ENCODE measurements around the gene CPNE2.

Gene CPNE2

DNA sequence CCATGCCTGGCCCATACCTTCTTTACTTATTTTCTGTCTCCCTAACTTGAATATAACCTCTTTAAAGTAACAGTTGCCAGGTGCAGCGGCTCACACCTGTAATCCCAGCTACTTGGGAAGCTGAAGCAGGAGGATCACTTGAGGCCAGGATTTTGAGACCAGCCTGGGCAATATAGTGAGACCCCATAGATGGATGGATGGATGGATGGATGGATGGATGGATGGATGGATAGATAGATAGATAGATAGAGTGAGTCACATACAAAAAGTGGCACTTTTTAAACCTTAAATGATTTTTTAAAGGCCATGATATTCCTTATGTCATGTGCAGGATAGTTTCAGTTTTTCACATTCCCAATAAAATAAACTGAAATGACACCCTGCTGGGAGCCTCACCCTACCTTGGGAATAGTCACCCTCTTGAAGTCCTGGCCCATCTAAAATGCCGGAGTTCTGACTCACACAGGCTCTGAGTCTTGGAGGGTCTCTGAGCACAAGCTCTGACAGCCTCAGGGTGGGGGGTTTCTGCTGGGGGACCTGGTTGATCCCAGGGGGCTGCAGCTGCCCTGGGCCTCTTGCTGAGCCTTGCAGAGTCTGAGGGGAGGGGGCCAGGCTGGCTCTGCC, 26.2 kb downstream of the CPNE2 start:
- in situ Hi-C loops (cut with MboI; ENCODE audit: low pct_unique_long_range_greater_than_20kb, low sequenced_read_pairs, unreplicated experiment), result no loop called here
- no peak for DNase-seq (ENCODE audit: low spot score)
- TF ChIP-seq CTCF (IDR thresholded peaks at IDR 0.05; ENCODE audit: extremely low read depth, insufficient read depth, missing control alignments), result no peak

- TF ChIP-seq CTCF (IDR thresholded peaks at IDR 0.05; ENCODE audit: extremely low read depth, insufficient read depth, missing control alignments), result no peak
- in situ Hi-C loops (cut with MboI; ENCODE audit: low pct_unique_long_range_greater_than_20kb, low sequenced_read_pairs, unreplicated experiment), result no loop called here
- no peak for DNase-seq (ENCODE audit: low spot score)
Measured at GRCh38 chr16:57123216-57123973, 31.0 kb downstream of the CPNE2 start.

- no peak for TF ChIP-seq CTCF (IDR thresholded peaks at IDR 0.05; ENCODE audit: extremely low read depth, insufficient read depth, missing control alignments)
- DNase-seq (ENCODE audit: low spot score), result no peak
- in situ Hi-C loops (cut with MboI; ENCODE audit: low pct_unique_long_range_greater_than_20kb, low sequenced_read_pairs, unreplicated experiment), result no loop called here
Measured at GRCh38 chr16:57123974-57124674, 31.7 kb downstream of the CPNE2 start.

- no peak for DNase-seq (ENCODE audit: low spot score)
- in situ Hi-C loops (cut with MboI; ENCODE audit: low pct_unique_long_range_greater_than_20kb, low sequenced_read_pairs, unreplicated experiment), result no loop called here
- TF ChIP-seq CTCF (IDR thresholded peaks at IDR 0.05; ENCODE audit: extremely low read depth, insufficient read depth, missing control alignments), result no peak
Measured at GRCh38 chr16:57125376-57125775, 33.0 kb downstream of the CPNE2 start.

DNA sequence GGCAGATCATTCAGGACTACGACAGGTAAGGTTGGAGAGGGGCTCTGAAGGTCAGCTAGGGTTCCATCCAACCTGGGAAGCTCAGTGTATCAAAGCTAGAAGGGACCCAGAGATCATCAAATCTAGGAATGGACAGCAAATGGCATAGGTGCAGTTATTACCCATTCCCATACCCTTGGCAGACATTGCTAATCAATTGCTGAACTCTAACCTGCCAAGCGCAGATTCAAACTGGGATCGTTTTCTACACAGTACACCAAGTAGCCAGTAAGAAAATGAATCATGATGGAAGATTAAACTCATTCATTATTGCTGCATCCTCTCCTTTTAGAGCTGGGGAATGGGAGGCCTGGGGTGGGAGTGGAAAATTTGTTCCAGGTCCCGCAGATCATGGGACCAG, 33.6 kb downstream of the CPNE2 start:
- no peak for DNase-seq (ENCODE audit: low spot score)
- TF ChIP-seq CTCF (IDR thresholded peaks at IDR 0.05; ENCODE audit: extremely low read depth, insufficient read depth, missing control alignments), result no peak
- in situ Hi-C loops (cut with MboI; ENCODE audit: low pct_unique_long_range_greater_than_20kb, low sequenced_read_pairs, unreplicated experiment), result no loop called here

GRCh38 chr16:57126411-57126810, 34.0 kb downstream of the CPNE2 start:
- DNase-seq (ENCODE audit: low spot score), result no peak
- in situ Hi-C loops (cut with MboI; ENCODE audit: low pct_unique_long_range_greater_than_20kb, low sequenced_read_pairs, unreplicated experiment), result no loop called here

More at GRCh38 chr16:57126411-57126810, 34.0 kb downstream of the CPNE2 start:
- no peak for TF ChIP-seq CTCF (IDR thresholded peaks at IDR 0.05; ENCODE audit: extremely low read depth, insufficient read depth, missing control alignments)
